Loucy (cell line): ENCODE data around the gene TMEM208.
A peak's percentile ranks its signal among the peaks of the same experiment; 100 is the strongest.

ENCODE experiments used
- H2AFZ ChIP-seq: fragments of 200-600 bp; sonication (generic); 2 replicates; pipeline ENCODE4 v1.6.0; 2016; ENCODE audit warnings: antibody characterized with exemption, mild to moderate bottlenecking, low read length, moderate library complexity
- H3F3A ChIP-seq: fragments of 200-600 bp; 2 replicates; pipeline ENCODE4 v1.6.0; 2016; ENCODE audit warnings: antibody characterized with exemption, low read depth, mild to moderate bottlenecking
- H3K27me3 ChIP-seq: fragments of 200-600 bp; sonication (generic); 2 replicates; pipeline ENCODE4 v1.6.1; 2014; ENCODE audit warnings: low read length, mild to moderate bottlenecking; ENCODE audit not compliant: insufficient read depth, poor library complexity, severe bottlenecking
- H3K36me3 ChIP-seq: fragments of 200-600 bp; sonication (generic); 2 replicates; pipeline ENCODE4 v1.6.1; 2016; ENCODE audit warnings: low read length; ENCODE audit not compliant: insufficient read depth
- H3K4me1 ChIP-seq: fragments of 200-600 bp; sonication (generic); 2 replicates; pipeline ENCODE4 v1.5.1; 2014; ENCODE audit warnings: low read length, mild to moderate bottlenecking; ENCODE audit not compliant: insufficient read depth, poor library complexity, severe bottlenecking
- H3K4me2 ChIP-seq: fragments of 200-600 bp; sonication (generic); 2 replicates; pipeline ENCODE4 v1.6.0; 2014; ENCODE audit warnings: antibody characterized with exemption, low read length, low read depth, mild to moderate bottlenecking; ENCODE audit not compliant: poor library complexity, severe bottlenecking
- H3K4me3 ChIP-seq: fragments of 200-600 bp; sonication (generic); 2 replicates; pipeline ENCODE4 v1.5.1; 2014; ENCODE audit warnings: low read length, mild to moderate bottlenecking, mixed read lengths; ENCODE audit not compliant: poor library complexity, severe bottlenecking
- H3K79me2 ChIP-seq: fragments of 200-600 bp; sonication (generic); 2 replicates; pipeline ENCODE4 v1.6.1; 2014; ENCODE audit warnings: low read length; ENCODE audit not compliant: insufficient read depth
- H3K9ac ChIP-seq: fragments of 200-600 bp; sonication (generic); 2 replicates; pipeline ENCODE4 v1.6.0; 2014; ENCODE audit warnings: mild to moderate bottlenecking, low read depth, low read length, moderate library complexity; ENCODE audit not compliant: poor library complexity, severe bottlenecking
- H3K9me2 ChIP-seq: fragments of 200-600 bp; sonication (generic); replicated peaks from 2 replicates; pipeline ENCODE4 v1.6.1; 2016; ENCODE audit warnings: low read depth, low read length, mixed read lengths
- H3K9me3 ChIP-seq: fragments of 200-600 bp; sonication (generic); 2 replicates; pipeline ENCODE4 v1.6.1; 2014; ENCODE audit warnings: mild to moderate bottlenecking, antibody characterized with exemption, low read length, low read depth; ENCODE audit not compliant: insufficient read depth
- H4K20me1 ChIP-seq: fragments of 200-600 bp; sonication (generic); 2 replicates; pipeline ENCODE4 v1.6.0; 2014; ENCODE audit warnings: antibody characterized with exemption, low read length, mild to moderate bottlenecking; ENCODE audit not compliant: insufficient read depth, poor library complexity, severe bottlenecking
- EZH2phosphoT487 ChIP-seq: fragments of 200-600 bp; IDR thresholded peaks from 2 replicates; pipeline ENCODE4 v1.6.1; 2018; ENCODE audit warnings: antibody characterized with exemption, mild to moderate bottlenecking, moderate library complexity, borderline replicate concordance
- TF ChIP-seq, protein P1 (sequence below): fragments of 200-600 bp; sonication (generic); conservative IDR thresholded peaks from 2 replicates; pipeline ENCODE4 v1.5.1; 2014; ENCODE audit warnings: mild to moderate bottlenecking, antibody characterized with exemption, low read length

TMEM208 gene

DNA sequence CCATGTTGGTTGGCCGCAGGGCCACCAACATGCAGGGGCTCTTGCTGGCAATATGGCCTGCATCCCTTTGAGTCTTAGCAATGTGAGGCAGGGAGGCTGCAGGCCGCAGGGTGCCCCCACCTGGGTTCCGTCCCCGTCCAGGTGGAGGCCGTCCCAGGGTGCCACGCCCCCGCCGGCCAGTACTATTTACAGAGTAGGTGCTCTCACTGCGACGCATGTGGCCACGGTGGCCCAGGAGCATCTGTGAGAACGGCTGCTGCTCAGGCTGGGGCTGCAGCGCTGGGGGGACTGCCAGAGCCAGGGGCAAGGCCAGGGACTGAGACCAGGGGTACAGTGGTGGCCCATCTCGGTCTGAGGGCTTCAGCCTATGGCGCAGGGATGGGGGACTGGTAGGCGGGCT is 46.8 kb upstream of the TMEM208 start:
- TF ChIP-seq, protein P1, sequence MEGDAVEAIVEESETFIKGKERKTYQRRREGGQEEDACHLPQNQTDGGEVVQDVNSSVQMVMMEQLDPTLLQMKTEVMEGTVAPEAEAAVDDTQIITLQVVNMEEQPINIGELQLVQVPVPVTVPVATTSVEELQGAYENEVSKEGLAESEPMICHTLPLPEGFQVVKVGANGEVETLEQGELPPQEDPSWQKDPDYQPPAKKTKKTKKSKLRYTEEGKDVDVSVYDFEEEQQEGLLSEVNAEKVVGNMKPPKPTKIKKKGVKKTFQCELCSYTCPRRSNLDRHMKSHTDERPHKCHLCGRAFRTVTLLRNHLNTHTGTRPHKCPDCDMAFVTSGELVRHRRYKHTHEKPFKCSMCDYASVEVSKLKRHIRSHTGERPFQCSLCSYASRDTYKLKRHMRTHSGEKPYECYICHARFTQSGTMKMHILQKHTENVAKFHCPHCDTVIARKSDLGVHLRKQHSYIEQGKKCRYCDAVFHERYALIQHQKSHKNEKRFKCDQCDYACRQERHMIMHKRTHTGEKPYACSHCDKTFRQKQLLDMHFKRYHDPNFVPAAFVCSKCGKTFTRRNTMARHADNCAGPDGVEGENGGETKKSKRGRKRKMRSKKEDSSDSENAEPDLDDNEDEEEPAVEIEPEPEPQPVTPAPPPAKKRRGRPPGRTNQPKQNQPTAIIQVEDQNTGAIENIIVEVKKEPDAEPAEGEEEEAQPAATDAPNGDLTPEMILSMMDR, result no peak
- TF ChIP-seq EZH2phosphoT487, result no peak
- Histone ChIP-seq H3K9me2 (no peaks in the 10 kb centered on the region), H3K36me3 (no peaks in the 10 kb centered on the region), H3F3A (no peaks in the 10 kb centered on the region), H3K4me1 (peaks cover 22% of the 10 kb centered on the region), H4K20me1 (peaks cover 20% of the 10 kb centered on the region), H3K4me3 (no peak overlapping the region), H3K9me3 (no peaks in the 10 kb centered on the region), H3K27me3 (no peaks in the 10 kb centered on the region), H3K9ac (no peak overlapping the region), H2AFZ (no peak overlapping the region), H3K79me2 (peaks cover 27% of the 10 kb centered on the region), H3K4me2 (no peak overlapping the region)

DNA sequence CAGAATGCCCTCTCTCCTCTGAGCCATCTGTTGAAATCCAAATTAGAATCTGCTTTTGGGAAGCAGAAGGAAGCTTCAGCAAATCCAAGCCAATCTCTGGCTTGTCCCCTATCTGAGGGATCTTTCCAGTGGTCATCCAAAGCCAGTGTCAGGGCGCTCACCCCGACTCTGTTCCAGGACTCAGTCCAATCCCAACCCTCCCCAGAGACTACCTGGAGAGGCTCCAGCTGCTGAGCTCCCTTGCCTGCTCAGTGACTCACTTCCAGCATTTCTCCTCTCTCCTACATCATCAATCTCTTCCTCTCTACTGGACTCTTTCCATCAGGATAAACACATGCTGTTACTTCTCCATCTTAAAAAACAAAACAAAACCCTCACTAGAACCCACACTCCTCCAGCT is 45.6 kb upstream of the TMEM208 start:
- Histone ChIP-seq H3K36me3 (no peaks in the 10 kb centered on the region), H3K9ac (no peak overlapping the region)

DNA sequence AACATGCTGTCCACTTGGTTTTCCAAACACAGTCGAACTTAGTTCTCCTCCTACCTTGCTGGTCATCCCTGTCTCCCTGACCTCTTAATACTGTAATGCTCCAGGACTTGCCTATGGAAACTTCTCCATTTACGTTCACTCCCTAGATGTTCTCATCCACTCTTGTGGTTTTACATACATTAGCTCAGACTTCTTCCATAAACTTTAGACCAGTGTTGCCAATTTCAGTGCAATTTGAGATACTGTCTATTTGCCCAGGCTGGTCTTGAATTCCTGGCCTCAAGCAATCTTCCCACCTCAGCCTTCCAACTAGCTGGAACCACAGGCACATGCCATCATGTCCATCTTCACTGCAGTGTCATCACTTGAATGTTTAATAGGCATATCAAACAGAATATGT is 44.6 kb upstream of the TMEM208 start:
- peak overlapping the region; percentile 96 for H3K4me2 ChIP-seq
- no peak overlapping the region for H2AFZ ChIP-seq
- no peaks in the 10 kb centered on the region for H3K27me3 ChIP-seq
- H3K9me3 ChIP-seq, result no peaks in the 10 kb centered on the region
- no peaks in the 10 kb centered on the region for H3K36me3 ChIP-seq
- H3K4me3 ChIP-seq, result peak overlapping the region; percentile 90
- no peak for TF ChIP-seq EZH2phosphoT487
- TF ChIP-seq, protein P1, result no peak
- H3K4me1 ChIP-seq, result peaks cover 18% of the 10 kb centered on the region
- peaks cover 20% of the 10 kb centered on the region for H4K20me1 ChIP-seq
- no peaks in the 10 kb centered on the region for H3F3A ChIP-seq
- H3K79me2 ChIP-seq, result peaks cover 25% of the 10 kb centered on the region
- no peaks in the 10 kb centered on the region for H3K9me2 ChIP-seq
- peak overlapping the region; percentile 74 for H3K9ac ChIP-seq

More for the DNA sequence above, 45.6 kb upstream of the TMEM208 start:
- no peaks in the 10 kb centered on the region for H3K9me2 ChIP-seq
- H3K4me2 ChIP-seq, result peak overlapping the region; percentile 35
- peaks cover 25% of the 10 kb centered on the region for H3K79me2 ChIP-seq
- H3K4me1 ChIP-seq, result peaks cover 19% of the 10 kb centered on the region
- H3K9me3 ChIP-seq, result no peaks in the 10 kb centered on the region
- no peak for TF ChIP-seq EZH2phosphoT487
- TF ChIP-seq, protein P1, result no peak
- H3K4me3 ChIP-seq, result no peak overlapping the region
- peaks cover 20% of the 10 kb centered on the region for H4K20me1 ChIP-seq
- no peak overlapping the region for H2AFZ ChIP-seq
- H3K27me3 ChIP-seq, result no peaks in the 10 kb centered on the region
- H3F3A ChIP-seq, result no peaks in the 10 kb centered on the region
